KOPT-K1 (cell line): ENCODE data around the gene ADSS1.

Experiments
- H3K27ac ChIP-seq: fragments of 200-600 bp; sonication (generic); 2 replicates; pipeline ENCODE4 v1.5.1; 2016; ENCODE audit warnings: antibody characterized with exemption, mild to moderate bottlenecking, low read depth, low read length; ENCODE audit not compliant: poor library complexity, severe bottlenecking
- H3K36me3 ChIP-seq: fragments of 200-600 bp; sonication (generic); 2 replicates; pipeline ENCODE4 v1.5.1; 2017; ENCODE audit warnings: antibody characterized with exemption, mild to moderate bottlenecking, low read length, moderate library complexity; ENCODE audit not compliant: insufficient read depth
- H3K9me3 ChIP-seq: fragments of 200-600 bp; sonication (generic); 2 replicates; pipeline ENCODE4 v1.5.1; 2017; ENCODE audit warnings: antibody characterized with exemption, low read length, mild to moderate bottlenecking; ENCODE audit not compliant: insufficient read depth, poor library complexity, severe bottlenecking

ADSS1 gene

GRCh38 chr14:104692939-104693315 lies 31.1 kb upstream of the ADSS1 start:
- Histone ChIP-seq H3K36me3 (peaks cover 23% of the 10 kb centered on the region; the same call in 1 of the 2 replicates), H3K9me3 (no peaks in the 10 kb centered on the region), H3K27ac (peak overlapping the region; percentile 78)

GRCh38 chr14:104693482-104694431 lies 30.3 kb upstream of the ADSS1 start:
- Histone ChIP-seq H3K36me3 (peaks cover 23% of the 10 kb centered on the region; the same call in 1 of the 2 replicates), H3K27ac (peak overlapping the region; percentile 78), H3K9me3 (no peaks in the 10 kb centered on the region)

- H3K36me3 ChIP-seq = peaks cover 23% of the 10 kb centered on the region; the same call in 1 of the 2 replicates
- H3K9me3 ChIP-seq = no peaks in the 10 kb centered on the region
- H3K27ac ChIP-seq = peak overlapping the region; percentile 78
These were observed 29.5 kb upstream of the ADSS1 start for GRCh38 chr14:104694475-104694950.

GRCh38 chr14:104694991-104695659 lies 28.9 kb upstream of the ADSS1 start:
- peak overlapping the region; percentile 78 for H3K27ac ChIP-seq
- no peaks in the 10 kb centered on the region for H3K9me3 ChIP-seq
- H3K36me3 ChIP-seq = peaks cover 23% of the 10 kb centered on the region; the same call in 1 of the 2 replicates

GRCh38 chr14:104695660-104696000 lies 28.4 kb upstream of the ADSS1 start:
- Histone ChIP-seq H3K27ac (peak overlapping the region; percentile 78), H3K36me3 (peaks cover 26% of the 10 kb centered on the region; the same call in 1 of the 2 replicates)

GRCh38 chr14:104696671-104697316 lies 27.2 kb upstream of the ADSS1 start:
- no peak overlapping the region for H3K27ac ChIP-seq
- H3K9me3 ChIP-seq = no peaks in the 10 kb centered on the region
- peaks cover 35% of the 10 kb centered on the region; the same call in 1 of the 2 replicates for H3K36me3 ChIP-seq

More at GRCh38 chr14:104695660-104696000, 28.4 kb upstream of the ADSS1 start:
- H3K9me3 ChIP-seq = no peaks in the 10 kb centered on the region

GRCh38 chr14:104697317-104697703 lies 26.7 kb upstream of the ADSS1 start:
- Histone ChIP-seq H3K36me3 (peaks cover 35% of the 10 kb centered on the region; the same call in 1 of the 2 replicates), H3K27ac (no peak overlapping the region)

GRCh38 chr14:104697892-104698583 lies 26.0 kb upstream of the ADSS1 start:
- Histone ChIP-seq H3K27ac (no peak overlapping the region), H3K36me3 (peaks cover 39% of the 10 kb centered on the region; the same call in 1 of the 2 replicates)

More at GRCh38 chr14:104697317-104697703, 26.7 kb upstream of the ADSS1 start:
- no peaks in the 10 kb centered on the region for H3K9me3 ChIP-seq

GRCh38 chr14:104698688-104699425 lies 25.2 kb upstream of the ADSS1 start:
- H3K9me3 ChIP-seq = no peaks in the 10 kb centered on the region
- peaks cover 47% of the 10 kb centered on the region; the same call in 1 of the 2 replicates for H3K36me3 ChIP-seq
- no peak overlapping the region for H3K27ac ChIP-seq

More at GRCh38 chr14:104697892-104698583, 26.0 kb upstream of the ADSS1 start:
- H3K9me3 ChIP-seq = no peaks in the 10 kb centered on the region

GRCh38 chr14:104699426-104699748 lies 24.6 kb upstream of the ADSS1 start:
- no peak overlapping the region for H3K27ac ChIP-seq
- peaks cover 52% of the 10 kb centered on the region; the same call in 1 of the 2 replicates for H3K36me3 ChIP-seq
- H3K9me3 ChIP-seq = no peaks in the 10 kb centered on the region

- Histone ChIP-seq H3K27ac (no peak overlapping the region), H3K9me3 (no peaks in the 10 kb centered on the region), H3K36me3 (peaks cover 61% of the 10 kb centered on the region)
These were observed 23.8 kb upstream of the ADSS1 start for GRCh38 chr14:104700225-104700651.

GRCh38 chr14:104700747-104701217 lies 23.2 kb upstream of the ADSS1 start:
- Histone ChIP-seq H3K36me3 (peaks cover 66% of the 10 kb centered on the region), H3K27ac (no peak overlapping the region), H3K9me3 (no peaks in the 10 kb centered on the region)

- H3K36me3 ChIP-seq = peaks cover 66% of the 10 kb centered on the region
- no peak overlapping the region for H3K27ac ChIP-seq
- no peaks in the 10 kb centered on the region for H3K9me3 ChIP-seq
These were observed 22.5 kb upstream of the ADSS1 start for GRCh38 chr14:104701383-104702076.
